ENCODE results near the gene ANKRD42. TPM values are rescaled to one million over a fixed set of nuclear protein-coding genes. Genes with fewer than 3 reads are reported as not detected.

The ANKRD42 gene
- total and polyA plus RNA-seq, 2 experiments from 2014 or later: 9.2 to 9.7 TPM

DNA sequence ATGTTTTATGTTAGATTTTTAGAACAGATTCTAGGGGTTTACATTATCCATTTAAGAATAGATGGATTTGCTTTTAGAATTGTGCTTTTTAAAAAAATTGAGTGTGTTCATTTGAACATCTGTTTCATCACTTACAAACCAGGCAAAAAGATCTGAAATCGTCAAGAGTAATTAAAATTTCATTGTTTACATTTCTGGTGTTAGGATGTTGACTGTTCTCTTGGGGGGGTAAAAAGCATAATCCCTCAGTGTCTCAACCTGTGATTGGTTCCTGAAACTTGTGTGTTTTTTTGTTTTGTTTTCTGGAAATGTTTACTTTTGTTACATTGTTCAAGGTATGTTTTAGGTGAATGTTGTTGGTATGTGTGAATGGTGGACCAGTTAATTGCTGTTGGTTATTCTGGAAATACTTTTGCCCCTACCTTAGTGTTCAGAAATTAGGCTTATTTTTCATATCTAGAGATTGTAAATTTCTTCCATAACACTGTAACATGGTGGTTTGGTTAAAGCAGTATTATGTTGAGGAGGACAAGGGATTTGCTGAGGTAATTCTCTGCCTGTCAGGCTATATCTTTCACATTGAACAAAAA, 31.8 kb upstream of the ANKRD42 start:
- Histone ChIP-seq H3K4me2 (peak overlapping the region; percentile 86), H3K27ac (no peak overlapping the region), H4K20me1 (ENCODE audit: insufficient read depth, poor library complexity, severe bottlenecking) (peaks cover 54% of the 10 kb centered on the region), H3K9me3 (ENCODE audit: low read depth) (no peaks in the 10 kb centered on the region), H3K9me2 (replicated peaks; ENCODE audit: insufficient read depth) (no peaks in the 10 kb centered on the region), H3K4me3 (no peak overlapping the region), H2AFZ (no peak overlapping the region), H3K36me3 (replicated peaks; ENCODE audit: insufficient read depth, low read depth) (peaks cover 7% of the 10 kb centered on the region), H3K4me1 (ENCODE audit: insufficient read depth) (peaks cover 18% of the 10 kb centered on the region), H3K79me2 (peaks cover 96% of the 10 kb centered on the region), H3K27me3 (no peaks in the 10 kb centered on the region)
- TF ChIP-seq EZH2phosphoT487 (IDR thresholded peaks at IDR 0.05; ENCODE audit: low read depth, severe bottlenecking, unreplicated experiment): no peak
- no peak for TF ChIP-seq EZH2 (IDR thresholded peaks at IDR 0.05; ENCODE audit: borderline replicate concordance)
- TF ChIP-seq, protein P1, sequence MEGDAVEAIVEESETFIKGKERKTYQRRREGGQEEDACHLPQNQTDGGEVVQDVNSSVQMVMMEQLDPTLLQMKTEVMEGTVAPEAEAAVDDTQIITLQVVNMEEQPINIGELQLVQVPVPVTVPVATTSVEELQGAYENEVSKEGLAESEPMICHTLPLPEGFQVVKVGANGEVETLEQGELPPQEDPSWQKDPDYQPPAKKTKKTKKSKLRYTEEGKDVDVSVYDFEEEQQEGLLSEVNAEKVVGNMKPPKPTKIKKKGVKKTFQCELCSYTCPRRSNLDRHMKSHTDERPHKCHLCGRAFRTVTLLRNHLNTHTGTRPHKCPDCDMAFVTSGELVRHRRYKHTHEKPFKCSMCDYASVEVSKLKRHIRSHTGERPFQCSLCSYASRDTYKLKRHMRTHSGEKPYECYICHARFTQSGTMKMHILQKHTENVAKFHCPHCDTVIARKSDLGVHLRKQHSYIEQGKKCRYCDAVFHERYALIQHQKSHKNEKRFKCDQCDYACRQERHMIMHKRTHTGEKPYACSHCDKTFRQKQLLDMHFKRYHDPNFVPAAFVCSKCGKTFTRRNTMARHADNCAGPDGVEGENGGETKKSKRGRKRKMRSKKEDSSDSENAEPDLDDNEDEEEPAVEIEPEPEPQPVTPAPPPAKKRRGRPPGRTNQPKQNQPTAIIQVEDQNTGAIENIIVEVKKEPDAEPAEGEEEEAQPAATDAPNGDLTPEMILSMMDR (IDR thresholded peaks at IDR 0.05; ENCODE audit: poor library complexity): no peak
- DNase-seq (ENCODE audit: low spot score): no peak
- WGBS (ENCODE audit: low lambda C conversion rate, missing lambda C conversion rate): 43% methylated on average over 1 of the region's 1 CpG

DNA sequence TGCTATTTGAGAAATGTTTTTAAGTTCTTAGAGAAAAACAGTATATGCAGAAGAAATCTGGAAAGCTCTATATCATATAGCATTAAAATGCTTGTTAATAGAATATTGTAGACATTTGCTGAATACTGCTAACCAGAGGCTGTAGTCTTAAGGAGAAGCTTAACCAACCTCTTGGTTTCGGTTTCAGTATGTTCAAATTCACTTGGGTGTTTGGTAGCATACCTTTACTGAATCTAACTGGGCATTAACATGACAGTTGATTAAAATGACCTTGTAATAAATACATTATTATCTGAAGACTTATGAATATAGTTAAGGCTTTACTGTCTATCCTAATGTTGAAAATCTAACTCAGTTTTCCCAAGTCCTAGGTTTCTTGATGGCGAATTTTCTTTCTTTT, 31.1 kb upstream of the ANKRD42 start:
- H3K79me2 ChIP-seq: peaks cover 100% of the 10 kb centered on the region
- H2AFZ ChIP-seq: no peak overlapping the region
- peaks cover 18% of the 10 kb centered on the region for H3K4me1 ChIP-seq (ENCODE audit: insufficient read depth)
- no peak overlapping the region for H3K4me3 ChIP-seq
- no peaks in the 10 kb centered on the region for H3K27me3 ChIP-seq
- no peaks in the 10 kb centered on the region for H3K9me2 ChIP-seq (replicated peaks; ENCODE audit: insufficient read depth)
- DNase-seq (ENCODE audit: low spot score): no peak
- TF ChIP-seq EZH2 (IDR thresholded peaks at IDR 0.05; ENCODE audit: borderline replicate concordance) (no peak), EZH2phosphoT487 (IDR thresholded peaks at IDR 0.05; ENCODE audit: low read depth, severe bottlenecking, unreplicated experiment) (no peak)
- TF ChIP-seq, protein P1 (IDR thresholded peaks at IDR 0.05; ENCODE audit: poor library complexity): no peak
- whole genome bisulfite sequencing (ENCODE audit: low lambda C conversion rate, missing lambda C conversion rate): 94% methylated on average over 2 of the region's 2 CpGs
- peak overlapping the region; percentile 86 for H3K4me2 ChIP-seq
- H3K36me3 ChIP-seq (replicated peaks; ENCODE audit: insufficient read depth, low read depth): peaks cover 8% of the 10 kb centered on the region
- no peaks in the 10 kb centered on the region for H3K9me3 ChIP-seq (ENCODE audit: low read depth)
- H3K27ac ChIP-seq: no peak overlapping the region
- H4K20me1 ChIP-seq (ENCODE audit: insufficient read depth, poor library complexity, severe bottlenecking): peaks cover 58% of the 10 kb centered on the region

DNA sequence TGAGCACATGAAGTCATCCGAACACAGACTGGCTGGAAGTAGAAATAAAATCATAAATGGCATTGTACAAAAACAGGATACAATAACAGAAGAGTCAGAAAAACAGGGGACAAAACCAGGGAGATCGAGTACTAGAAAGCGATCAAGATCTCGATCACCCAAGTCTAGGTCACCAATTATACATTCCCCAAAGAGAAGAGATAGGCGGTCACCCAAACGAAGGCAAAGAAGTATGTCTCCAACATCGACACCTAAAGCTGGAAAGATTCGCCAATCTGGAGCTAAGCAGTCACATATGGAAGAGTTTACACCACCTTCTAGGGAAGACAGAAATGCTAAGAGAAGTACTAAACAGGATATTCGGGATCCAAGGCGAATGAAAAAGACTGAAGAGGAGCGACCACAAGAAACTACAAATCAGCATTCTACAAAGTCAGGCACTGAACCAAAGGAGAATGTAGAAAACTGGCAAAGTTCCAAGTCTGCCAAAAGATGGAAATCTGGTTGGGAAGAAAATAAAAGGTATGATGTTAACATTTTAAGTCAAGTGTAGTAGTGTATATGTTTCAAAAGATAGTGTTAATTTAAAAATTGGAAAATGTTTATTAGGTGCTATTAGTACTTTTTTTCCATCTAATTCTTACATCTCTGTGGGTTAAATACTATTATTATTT, 27.2 kb upstream of the ANKRD42 start:
- peaks cover 27% of the 10 kb centered on the region for H3K4me1 ChIP-seq (ENCODE audit: insufficient read depth)
- H3K4me3 ChIP-seq: no peak overlapping the region
- H4K20me1 ChIP-seq (ENCODE audit: insufficient read depth, poor library complexity, severe bottlenecking): peaks cover 49% of the 10 kb centered on the region
- no peak overlapping the region for H3K4me2 ChIP-seq
- DNase-seq (ENCODE audit: low spot score): no peak
- peaks cover 16% of the 10 kb centered on the region for H3K36me3 ChIP-seq (replicated peaks; ENCODE audit: insufficient read depth, low read depth)
- no peaks in the 10 kb centered on the region for H3K9me2 ChIP-seq (replicated peaks; ENCODE audit: insufficient read depth)
- TF ChIP-seq EZH2phosphoT487 (IDR thresholded peaks at IDR 0.05; ENCODE audit: low read depth, severe bottlenecking, unreplicated experiment): no peak
- TF ChIP-seq, protein P1 (IDR thresholded peaks at IDR 0.05; ENCODE audit: poor library complexity): no peak
- TF ChIP-seq EZH2 (IDR thresholded peaks at IDR 0.05; ENCODE audit: borderline replicate concordance): no peak
- H2AFZ ChIP-seq: no peak overlapping the region
- H3K9me3 ChIP-seq (ENCODE audit: low read depth): no peaks in the 10 kb centered on the region
- H3K79me2 ChIP-seq: peaks cover 100% of the 10 kb centered on the region
- no peak overlapping the region for H3K27ac ChIP-seq
- 99% methylated on average over 11 of the region's 11 CpGs for whole genome bisulfite sequencing (ENCODE audit: low lambda C conversion rate, missing lambda C conversion rate)
- no peaks in the 10 kb centered on the region for H3K27me3 ChIP-seq
